GM12878 (cell line): ENCODE measurements around the gene YIF1A. TPM values are rescaled to one million over a fixed set of nuclear protein-coding genes. Genes with fewer than 3 reads are reported as not detected.

Experiments
- RAD51 ChIP-seq: fragments of 450-650 bp; IDR thresholded peaks from 2 replicates; pipeline ENCODE4 v1.6.1; 2016; ENCODE audit warnings: moderate library complexity, mild to moderate bottlenecking, inconsistent platforms
- REST ChIP-seq: IDR thresholded peaks from 2 replicates; pipeline ENCODE4 v1.6.1; 2012; ENCODE audit warnings: mild to moderate bottlenecking, low read depth, low read length
- ZBTB40 ChIP-seq: fragments of 450-650 bp; IDR thresholded peaks from 2 replicates; pipeline ENCODE4 v1.6.1; 2016; ENCODE audit warnings: mild to moderate bottlenecking, moderate library complexity, borderline replicate concordance
- polyA plus RNA-seq, 11 experiments: library from polyadenylated mRNA; depleted of rRNA in 4 of 11; unstranded in 6 of 11; stranded (reverse) in 5 of 11; fragments of >200 nt; fragmentation: Nextera tagmentation in 4 of 11; fragmentation: Illumina TruSeq in 1 of 11; extraction: Ambion mirVana in 4 of 11; extraction: Trizol in 1 of 11; gene quantifications; 1 replicate in 1 of 11; 2 replicates in 10 of 11; pipeline versions ENCODE4 v1.2.1 to v1.2.3, GENCODE V29; 2011 to 2016; ENCODE audit warnings: inconsistent platforms in 2 of 11, missing spikeins in 2 of 11, low read depth in 1 of 11
- total RNA-seq, 4 experiments: library from RNA; depleted of rRNA in 3 of 4; stranded (reverse); fragments of >200 nt in 3 of 4; fragmentation: Illumina TruSeq in 1 of 4; extraction: Trizol in 1 of 4; gene quantifications; 2 replicates each; pipeline versions ENCODE4 v1.2.1 to v1.2.3, GENCODE V29; 2013 to 2021

YIF1A gene
- total and polyA plus RNA-seq, 10 of the 15 experiments (the other 5 are each of a cell fraction or from before 2014, with no cell fraction given), result 6.6 to 128 (median 71.7) TPM

DNA sequence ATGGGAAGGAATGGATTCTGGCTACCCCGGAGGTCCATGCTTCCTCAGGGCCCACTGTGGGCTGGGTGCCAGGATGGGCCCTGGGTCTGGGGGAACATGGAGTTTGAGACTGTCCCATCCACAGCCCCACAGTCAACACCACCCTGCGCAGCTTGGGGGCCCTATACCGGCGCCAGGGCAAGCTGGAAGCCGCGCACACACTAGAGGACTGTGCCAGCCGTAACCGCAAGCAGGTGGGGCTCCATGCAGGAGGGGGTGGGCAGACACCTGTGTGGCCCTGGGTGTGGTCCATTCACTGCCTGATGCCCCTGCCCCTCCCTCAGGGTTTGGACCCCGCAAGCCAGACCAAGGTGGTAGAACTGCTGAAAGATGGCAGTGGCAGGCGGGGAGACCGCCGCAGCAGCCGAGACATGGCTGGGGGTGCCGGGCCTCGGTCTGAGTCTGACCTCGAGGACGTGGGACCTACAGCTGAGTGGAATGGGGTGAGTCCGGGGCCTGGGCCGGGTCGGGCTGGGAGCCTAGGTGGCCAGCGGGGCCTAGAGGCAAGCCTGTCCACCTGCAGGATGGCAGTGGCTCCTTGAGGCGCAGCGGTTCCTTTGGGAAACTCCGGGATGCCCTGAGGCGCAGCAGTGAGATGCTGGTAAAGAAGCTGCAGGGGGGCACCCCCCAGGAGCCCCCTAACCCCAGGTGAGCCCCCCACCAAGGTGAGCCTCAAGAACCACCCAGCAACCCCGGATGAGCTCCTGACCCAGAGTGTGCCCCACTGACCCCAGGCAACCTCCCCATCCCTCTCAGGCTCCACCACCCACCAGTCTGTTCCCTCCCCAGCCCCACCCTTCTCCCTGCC, 23.2 kb downstream of the YIF1A start (continued):
- no peak for TF ChIP-seq REST
- no peak for TF ChIP-seq ZBTB40
- TF ChIP-seq RAD51, result no peak
